C1 segment of cervical spinal cord (tissue), 14 donors: ENCODE measurements around the gene OFD1.

Experiments
- DNase-seq, 14 donors: peaks; one replicate each; lab custom pipeline; 2025; lab: John Stamatoyannopoulos, UW

Gene OFD1

GRCh38 chrX:13752646-13753045, 18.1 kb downstream of the OFD1 start:
- no peak for DNase-seq

- no peak for DNase-seq
Observed at GRCh38 chrX:13754765-13755164, 20.2 kb downstream of the OFD1 start.

- DNase-seq = no peak
Observed at GRCh38 chrX:13755254-13755653, 20.7 kb downstream of the OFD1 start.

- no peak for DNase-seq
Observed at GRCh38 chrX:13756381-13756780, 21.8 kb downstream of the OFD1 start.

- no peak for DNase-seq
Observed at GRCh38 chrX:13759152-13759718, 24.7 kb downstream of the OFD1 start.

GRCh38 chrX:13760426-13760825, 25.9 kb downstream of the OFD1 start:
- no peak for DNase-seq

- no peak for DNase-seq
Observed at GRCh38 chrX:13761606-13762414, 27.3 kb downstream of the OFD1 start.

- DNase-seq = peak in 6 of 14 donors; percentile 16 to 33 (median 26)
Observed at GRCh38 chrX:13763489-13763888, 28.9 kb downstream of the OFD1 start.

- DNase-seq = peak in 3 of 14 donors; percentile 8 to 25 (median 25)
Observed at GRCh38 chrX:13764281-13764680, 29.7 kb downstream of the OFD1 start.

- DNase-seq = peak in 8 of 14 donors; percentile 3 to 74 (median 24)
Observed at GRCh38 chrX:13764765-13765164, 30.2 kb downstream of the OFD1 start.

- no peak for DNase-seq
Observed at GRCh38 chrX:13768939-13769338, 34.4 kb downstream of the OFD1 start.

- no peak for DNase-seq
Observed at GRCh38 chrX:13770013-13770535, 35.5 kb downstream of the OFD1 start.

GRCh38 chrX:13774696-13775095, 40.1 kb downstream of the OFD1 start:
- no peak for DNase-seq

- DNase-seq = no peak
Observed at GRCh38 chrX:13775837-13776236, 41.3 kb downstream of the OFD1 start.

- no peak for DNase-seq
Observed at GRCh38 chrX:13776387-13776786, 41.8 kb downstream of the OFD1 start.

- DNase-seq = no peak
Observed at GRCh38 chrX:13778916-13779315, 44.4 kb downstream of the OFD1 start.

- no peak for DNase-seq
Observed at GRCh38 chrX:13780868-13781427, 46.4 kb downstream of the OFD1 start.

- DNase-seq = no peak
Observed at GRCh38 chrX:13786048-13786447, 51.5 kb downstream of the OFD1 start.

- no peak for DNase-seq
Observed at GRCh38 chrX:13790206-13791131, 55.9 kb downstream of the OFD1 start.

- DNase-seq = no peak
Observed at GRCh38 chrX:13791145-13791544, 56.6 kb downstream of the OFD1 start.

GRCh38 chrX:13791559-13791958, 57.0 kb downstream of the OFD1 start:
- DNase-seq = peak in 8 of 14 donors; percentile 15 to 59 (median 30)

GRCh38 chrX:13793897-13794296, 59.3 kb downstream of the OFD1 start:
- DNase-seq = no peak
